Subcutaneous adipose tissue (tissue), 4 donors: Measurements from ENCODE around the gene ZNF789. TPM values are rescaled to one million over a fixed set of nuclear protein-coding genes. Genes with fewer than 3 reads are reported as not detected.

Experiments used
- CTCF ChIP-seq: fragments of 450-650 bp; IDR thresholded peaks from one replicate; pipeline ENCODE4 v1.5.1; 2016; ENCODE audit warnings: low read depth, mild to moderate bottlenecking, control low read depth, antibody characterized with exemption, moderate library complexity
- total RNA-seq, 4 donors: library from RNA; depleted of rRNA; stranded (reverse); fragments of >200 nt; gene quantifications; one replicate each; pipeline ENCODE4 v1.1.0, GENCODE V29; 2016

ZNF789 gene
- total RNA-seq, 4 donors from 2014 or later = 4.5 to 7.3 (median 5.9) TPM

GRCh38 chr7:99460651-99461050 is 12.0 kb upstream of the ZNF789 start:
- no peak for TF ChIP-seq CTCF

- no peak for TF ChIP-seq CTCF
These were observed 11.5 kb upstream of the ZNF789 start for GRCh38 chr7:99461221-99461620.

- no peak for TF ChIP-seq CTCF
These were observed 7.3 kb upstream of the ZNF789 start for GRCh38 chr7:99465421-99465768.

- no peak for TF ChIP-seq CTCF
These were observed 4.3 kb upstream of the ZNF789 start for GRCh38 chr7:99468336-99468918.

GRCh38 chr7:99469381-99470065 is 3.2 kb upstream of the ZNF789 start:
- TF ChIP-seq CTCF = no peak

- TF ChIP-seq CTCF = no peak
These were observed 566 bp downstream of the ZNF789 start for GRCh38 chr7:99473315-99473596.

GRCh38 chr7:99476107-99476506 is 3.4 kb downstream of the ZNF789 start:
- no peak for TF ChIP-seq CTCF
